Vagina (tissue), 2 donors: ENCODE results near the gene CFTR.

Experiments
- POLR2A ChIP-seq, 2 donors: fragments of 450-650 bp; IDR thresholded peaks; one replicate each; pipeline ENCODE4 v1.6.1; 2017; ENCODE audit warnings: antibody characterized with exemption in 2 of 2, mild to moderate bottlenecking in 2 of 2, moderate library complexity in 2 of 2
- POLR2AphosphoS5 ChIP-seq, 2 donors: sonication (generic); formaldehyde crosslinking; IDR thresholded peaks; one replicate each; pipeline ENCODE4 v1.9.0; 2017; ENCODE audit warnings: antibody characterized with exemption in 2 of 2, mild to moderate bottlenecking in 2 of 2, low read depth in 1 of 2; ENCODE audit not compliant: insufficient read depth in 1 of 2
- TF ChIP-seq, protein P1 (sequence below), 3 experiments: fragments of 450-650 bp in 2 of 3; fragments of 200-600 bp in 1 of 3; sonication (generic) in 1 of 3; IDR thresholded peaks; one replicate each; pipeline ENCODE4 v1.5.1; 2017 to 2019; ENCODE audit warnings: antibody characterized with exemption in 3 of 3, mild to moderate bottlenecking in 2 of 3, moderate library complexity in 2 of 3

DNA sequence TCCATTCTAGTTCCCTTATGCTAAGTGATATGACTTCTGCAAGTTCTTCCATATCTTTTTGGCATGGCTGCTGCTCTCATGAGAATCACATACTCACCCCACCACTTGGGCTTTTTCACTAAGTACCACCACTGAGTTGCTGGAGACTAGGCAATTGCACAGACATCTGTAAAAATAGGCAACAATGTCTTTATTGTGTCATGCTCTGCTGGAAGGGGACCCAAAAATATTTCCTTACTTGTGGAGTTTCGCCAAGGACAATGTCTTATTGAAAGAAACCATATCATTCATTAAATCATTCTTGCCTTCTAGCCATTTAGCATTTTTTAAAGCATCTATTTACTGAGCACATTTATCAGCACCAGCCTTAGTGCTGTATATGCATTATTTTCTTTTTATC, 35.2 kb upstream of the CFTR start:
- TF ChIP-seq, protein P1, sequence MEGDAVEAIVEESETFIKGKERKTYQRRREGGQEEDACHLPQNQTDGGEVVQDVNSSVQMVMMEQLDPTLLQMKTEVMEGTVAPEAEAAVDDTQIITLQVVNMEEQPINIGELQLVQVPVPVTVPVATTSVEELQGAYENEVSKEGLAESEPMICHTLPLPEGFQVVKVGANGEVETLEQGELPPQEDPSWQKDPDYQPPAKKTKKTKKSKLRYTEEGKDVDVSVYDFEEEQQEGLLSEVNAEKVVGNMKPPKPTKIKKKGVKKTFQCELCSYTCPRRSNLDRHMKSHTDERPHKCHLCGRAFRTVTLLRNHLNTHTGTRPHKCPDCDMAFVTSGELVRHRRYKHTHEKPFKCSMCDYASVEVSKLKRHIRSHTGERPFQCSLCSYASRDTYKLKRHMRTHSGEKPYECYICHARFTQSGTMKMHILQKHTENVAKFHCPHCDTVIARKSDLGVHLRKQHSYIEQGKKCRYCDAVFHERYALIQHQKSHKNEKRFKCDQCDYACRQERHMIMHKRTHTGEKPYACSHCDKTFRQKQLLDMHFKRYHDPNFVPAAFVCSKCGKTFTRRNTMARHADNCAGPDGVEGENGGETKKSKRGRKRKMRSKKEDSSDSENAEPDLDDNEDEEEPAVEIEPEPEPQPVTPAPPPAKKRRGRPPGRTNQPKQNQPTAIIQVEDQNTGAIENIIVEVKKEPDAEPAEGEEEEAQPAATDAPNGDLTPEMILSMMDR (IDR thresholded peaks at IDR 0.05), result no peak
- TF ChIP-seq POLR2AphosphoS5 (IDR thresholded peaks at IDR 0.05; ENCODE audit: insufficient read depth in 1 of 2, low read depth in 1 of 2), result no peak
- no peak for TF ChIP-seq POLR2A (IDR thresholded peaks at IDR 0.05)
